ENCODE data around the gene BCAS1.

BCAS1 gene

GRCh38 chr20:54041336-54041735, 29.1 kb downstream of the BCAS1 start:
- no peak for ATAC-seq

GRCh38 chr20:54040531-54040930, 29.9 kb downstream of the BCAS1 start:
- no peak for ATAC-seq

More at GRCh38 chr20:54041336-54041735, 29.1 kb downstream of the BCAS1 start:
- TF ChIP-seq ZNF565 (CRISPR knock-in tag; conservative IDR thresholded peaks at IDR 0.05; ENCODE audit: low read depth), result no peak
- TF ChIP-seq ESRRG (CRISPR knock-in tag; IDR thresholded peaks at IDR 0.05), result no peak
- TF ChIP-seq POU6F1 (CRISPR knock-in tag; IDR thresholded peaks at IDR 0.05; ENCODE audit: borderline replicate concordance, low read depth), result no peak
- no peak for TF ChIP-seq ZFP30 (CRISPR knock-in tag; IDR thresholded peaks at IDR 0.05)
- no peak for TF ChIP-seq TOX (CRISPR knock-in tag; IDR thresholded peaks at IDR 0.05; ENCODE audit: borderline replicate concordance)
- no peak for TF ChIP-seq ARNTL (CRISPR knock-in tag; IDR thresholded peaks at IDR 0.05; ENCODE audit: borderline replicate concordance, low read depth)
- no peak for TF ChIP-seq ZNF70 (CRISPR knock-in tag; IDR thresholded peaks at IDR 0.05)
- TF ChIP-seq TCF4 (CRISPR knock-in tag; IDR thresholded peaks at IDR 0.05; ENCODE audit: borderline replicate concordance), result no peak
- no peak for TF ChIP-seq CREB5 (CRISPR knock-in tag; IDR thresholded peaks at IDR 0.05; ENCODE audit: low read depth)
- TF ChIP-seq RARB (CRISPR knock-in tag; IDR thresholded peaks at IDR 0.05), result no peak

More at GRCh38 chr20:54040531-54040930, 29.9 kb downstream of the BCAS1 start:
- no peak for TF ChIP-seq TOX (CRISPR knock-in tag; IDR thresholded peaks at IDR 0.05; ENCODE audit: borderline replicate concordance)
- no peak for TF ChIP-seq RARB (CRISPR knock-in tag; IDR thresholded peaks at IDR 0.05)
- no peak for TF ChIP-seq ZNF565 (CRISPR knock-in tag; conservative IDR thresholded peaks at IDR 0.05; ENCODE audit: low read depth)
- TF ChIP-seq SNAI2 (CRISPR knock-in tag; IDR thresholded peaks at IDR 0.05), result no peak
- no peak for TF ChIP-seq OSR1 (CRISPR knock-in tag; IDR thresholded peaks at IDR 0.05)
- TF ChIP-seq CSDC2 (CRISPR knock-in tag; IDR thresholded peaks at IDR 0.05), result no peak
- no peak for TF ChIP-seq ZFP30 (CRISPR knock-in tag; IDR thresholded peaks at IDR 0.05)
- no peak for TF ChIP-seq ZC3H10 (CRISPR knock-in tag; IDR thresholded peaks at IDR 0.05)
- no peak for TF ChIP-seq ZNF70 (CRISPR knock-in tag; IDR thresholded peaks at IDR 0.05)
- TF ChIP-seq POU6F1 (CRISPR knock-in tag; IDR thresholded peaks at IDR 0.05; ENCODE audit: borderline replicate concordance, low read depth), result no peak
- TF ChIP-seq ESRRG (CRISPR knock-in tag; IDR thresholded peaks at IDR 0.05), result no peak
- no peak for TF ChIP-seq ISL1 (CRISPR knock-in tag; IDR thresholded peaks at IDR 0.05)
- TF ChIP-seq TSHZ2 (CRISPR knock-in tag; IDR thresholded peaks at IDR 0.05), result no peak
- TF ChIP-seq BACH2 (CRISPR knock-in tag; IDR thresholded peaks at IDR 0.05; ENCODE audit: borderline replicate concordance), result no peak
- TF ChIP-seq CSRNP3 (CRISPR knock-in tag; IDR thresholded peaks at IDR 0.05), result no peak
- no peak for TF ChIP-seq TCF4 (CRISPR knock-in tag; IDR thresholded peaks at IDR 0.05; ENCODE audit: borderline replicate concordance)
- TF ChIP-seq PPARA (CRISPR knock-in tag; IDR thresholded peaks at IDR 0.05; ENCODE audit: borderline replicate concordance), result no peak
- TF ChIP-seq ZNF8 (CRISPR knock-in tag; IDR thresholded peaks at IDR 0.05), result no peak
- no peak for TF ChIP-seq CREB5 (CRISPR knock-in tag; IDR thresholded peaks at IDR 0.05; ENCODE audit: low read depth)
- TF ChIP-seq ARNTL (CRISPR knock-in tag; IDR thresholded peaks at IDR 0.05; ENCODE audit: borderline replicate concordance, low read depth), result no peak
